ENCODE measurements around the gene CMIP.

- TF ChIP-seq CTCF (conservative IDR thresholded peaks at IDR 0.05; ENCODE audit: low read length) (no peak), EZH2phosphoT487 (IDR thresholded peaks at IDR 0.05; ENCODE audit: borderline replicate concordance) (no peak)
Measured at GRCh38 chr16:81403208-81403600, 41.4 kb upstream of the CMIP start.

Measured in Loucy (cell line).